ENCODE data around the gene SGK1.

GRCh38 chr6:134165561-134166201 lies 152.2 kb downstream of the SGK1 start:
- no peak for TF ChIP-seq GATA3 (IDR thresholded peaks at IDR 0.05; ENCODE audit: low read depth, low read length)
- TF ChIP-seq GATA2 (IDR thresholded peaks at IDR 0.05; ENCODE audit: low read depth, low read length): no peak

Measured in SH-SY5Y (cell line).